Hepatocyte (in vitro differentiated cells): ENCODE data around the gene RIMS4. TPM values are rescaled to one million over a fixed set of nuclear protein-coding genes. Genes with fewer than 3 reads are reported as not detected.

Experiments used
- DNase-seq: peaks from one replicate; pipeline ENCODE4 v3.0.0-alpha.2; 2016; ENCODE audit warnings: low spot score
- H2AFZ ChIP-seq: fragments of 200-600 bp; sonication (generic); 2 replicates; pipeline ENCODE4 v1.6.0; 2016; ENCODE audit warnings: antibody characterized with exemption, mild to moderate bottlenecking
- H3K27ac ChIP-seq: fragments of 200-600 bp; sonication (generic); 2 replicates; pipeline ENCODE4 v1.5.1; 2016; ENCODE audit warnings: mild to moderate bottlenecking
- H3K27me3 ChIP-seq: fragments of 200-600 bp; sonication (generic); 2 replicates; pipeline ENCODE4 v1.6.1; 2016
- H3K36me3 ChIP-seq: fragments of 200-600 bp; sonication (generic); replicated peaks from 2 replicates; pipeline ENCODE4 v1.5.1; 2016; ENCODE audit warnings: low read depth; ENCODE audit not compliant: insufficient read depth
- H3K4me1 ChIP-seq: fragments of 200-600 bp; sonication (generic); 2 replicates; pipeline ENCODE4 v1.5.1; 2016; ENCODE audit warnings: mild to moderate bottlenecking, moderate library complexity; ENCODE audit not compliant: insufficient read depth
- H3K4me2 ChIP-seq: fragments of 200-600 bp; sonication (generic); 2 replicates; pipeline ENCODE4 v1.6.0; 2016
- H3K4me3 ChIP-seq: fragments of 200-600 bp; sonication (generic); 2 replicates; pipeline ENCODE4 v1.5.1; 2016; ENCODE audit warnings: mild to moderate bottlenecking
- H3K79me2 ChIP-seq: fragments of 200-600 bp; sonication (generic); 2 replicates; pipeline ENCODE4 v1.6.0; 2017; ENCODE audit warnings: mild to moderate bottlenecking
- H3K9me2 ChIP-seq: fragments of 200-600 bp; sonication (generic); replicated peaks from 2 replicates; pipeline ENCODE4 v1.6.0; 2017; ENCODE audit warnings: mild to moderate bottlenecking; ENCODE audit not compliant: insufficient read depth
- H3K9me3 ChIP-seq: fragments of 200-600 bp; sonication (generic); 2 replicates; pipeline ENCODE4 v1.5.1; 2016; ENCODE audit warnings: low read depth, mild to moderate bottlenecking
- H4K20me1 ChIP-seq: fragments of 200-600 bp; sonication (generic); 2 replicates; pipeline ENCODE4 v1.6.0; 2016; ENCODE audit warnings: mild to moderate bottlenecking; ENCODE audit not compliant: insufficient read depth, poor library complexity, severe bottlenecking
- CTCF ChIP-seq: fragments of 200-600 bp; sonication (generic); IDR thresholded peaks from 2 replicates; pipeline ENCODE4 v1.5.1; 2016; ENCODE audit warnings: antibody characterized with exemption, mild to moderate bottlenecking; ENCODE audit not compliant: poor library complexity
- EZH2 ChIP-seq: fragments of 200-600 bp; sonication (generic); IDR thresholded peaks from 2 replicates; pipeline ENCODE4 v1.6.1; 2016; ENCODE audit warnings: antibody characterized with exemption, mild to moderate bottlenecking, borderline replicate concordance
- EZH2phosphoT487 ChIP-seq: fragments of 200-600 bp; sonication (generic); IDR thresholded peaks from one replicate; pipeline ENCODE4 v1.6.1; 2018; ENCODE audit warnings: antibody characterized with exemption, mild to moderate bottlenecking, low read depth, moderate library complexity; ENCODE audit not compliant: unreplicated experiment, severe bottlenecking
- WGBS: methylation state at CpG from one replicate; pipeline ENCODE4 v1.1.6; 2016; ENCODE audit warnings: low lambda C conversion rate; ENCODE audit errors: missing lambda C conversion rate; 5-methylcytosine and 5-hydroxymethylcytosine counted together
- polyA plus RNA-seq: library from polyadenylated mRNA; unstranded; fragments of >200 nt; fragmentation: Nextera tagmentation; extraction: Ambion mirVana; gene quantifications from 2 replicates; pipeline ENCODE4 v1.2.1, GENCODE V29; 2016
- total RNA-seq: library from RNA; depleted of rRNA; stranded (reverse); fragments of >200 nt; gene quantifications from 2 replicates; pipeline ENCODE4 v1.2.3, GENCODE V29; 2014

The RIMS4 gene
- total and polyA plus RNA-seq, 2 experiments from 2014 or later = 5.1 to 9.0 TPM

- H4K20me1 ChIP-seq = no peaks in the 10 kb centered on the region
- H3K4me1 ChIP-seq = peaks cover 3% of the 10 kb centered on the region
- no peak overlapping the region for H3K4me3 ChIP-seq
- no peaks in the 10 kb centered on the region for H3K9me3 ChIP-seq
- no peaks in the 10 kb centered on the region for H3K36me3 ChIP-seq
- H3K27ac ChIP-seq = no peak overlapping the region
- no peak overlapping the region for H2AFZ ChIP-seq
- WGBS = 60% methylated on average over 3 of the region's 3 CpGs
- no peaks in the 10 kb centered on the region for H3K27me3 ChIP-seq
- no peaks in the 10 kb centered on the region for H3K79me2 ChIP-seq
- TF ChIP-seq CTCF (no peak), EZH2 (no peak), EZH2phosphoT487 (no peak)
- no peaks in the 10 kb centered on the region for H3K9me2 ChIP-seq
- no peak overlapping the region for H3K4me2 ChIP-seq
- peak; percentile 38 for DNase-seq
Measured at GRCh38 chr20:44734938-44735337, 75.4 kb downstream of the RIMS4 start.

GRCh38 chr20:44733341-44734069 lies 76.8 kb downstream of the RIMS4 start:
- Histone ChIP-seq H3K9me3 (no peaks in the 10 kb centered on the region), H3K4me3 (no peak overlapping the region), H3K27ac (peak overlapping the region; percentile 80), H3K27me3 (no peaks in the 10 kb centered on the region), H3K79me2 (no peaks in the 10 kb centered on the region), H3K4me1 (peaks cover 16% of the 10 kb centered on the region), H3K4me2 (no peak overlapping the region), H2AFZ (no peak overlapping the region), H3K36me3 (no peaks in the 10 kb centered on the region), H4K20me1 (no peaks in the 10 kb centered on the region), H3K9me2 (no peaks in the 10 kb centered on the region)
- TF ChIP-seq EZH2 (no peak), EZH2phosphoT487 (no peak), CTCF (peak; percentile 79)
- peak; percentile 85 for DNase-seq
- 28% methylated on average over 7 of the region's 7 CpGs for WGBS

- Histone ChIP-seq H3K9me3 (no peaks in the 10 kb centered on the region), H3K4me2 (peak overlapping the region; percentile 18), H3K36me3 (no peaks in the 10 kb centered on the region), H4K20me1 (no peaks in the 10 kb centered on the region), H3K27ac (peak overlapping the region; percentile 80), H3K79me2 (no peaks in the 10 kb centered on the region), H2AFZ (peak overlapping the region; percentile 48), H3K4me3 (no peak overlapping the region), H3K9me2 (no peaks in the 10 kb centered on the region), H3K4me1 (peaks cover 17% of the 10 kb centered on the region), H3K27me3 (no peaks in the 10 kb centered on the region)
- TF ChIP-seq EZH2phosphoT487 (no peak), EZH2 (no peak), CTCF (no peak)
- DNase-seq = peak; percentile 36
- WGBS = 46% methylated on average over 6 of the region's 6 CpGs
Measured at GRCh38 chr20:44732327-44732726, 78.0 kb downstream of the RIMS4 start.
